GM19043 (cell line): ENCODE data around the gene LPAR6.

Experiments
- ATAC-seq: cut with Tn5 transposase; IDR thresholded peaks from one replicate; pipeline ENCODE4 v1.9.1; 2021; ENCODE audit warnings: low read depth; ENCODE audit not compliant: unreplicated experiment

The LPAR6 gene

DNA sequence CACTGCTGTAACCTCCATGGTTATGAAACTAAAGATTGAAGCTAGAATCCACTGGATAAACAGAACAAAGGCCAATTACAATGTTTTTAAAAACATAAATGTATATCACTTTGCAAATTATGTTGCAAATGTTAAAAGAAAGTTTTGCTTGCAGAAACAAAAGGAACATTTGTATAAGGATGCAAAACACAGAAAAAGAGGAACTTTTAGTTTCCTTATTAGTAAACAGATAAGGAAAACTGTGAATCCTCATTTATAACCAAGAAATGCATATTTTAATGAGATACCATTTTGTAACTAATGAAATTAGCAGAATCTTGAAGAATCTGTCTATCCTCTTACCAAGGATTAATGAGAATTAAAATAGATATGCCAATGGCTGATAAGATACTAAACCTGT, 32.3 kb downstream of the LPAR6 start:
- no peak for ATAC-seq

DNA sequence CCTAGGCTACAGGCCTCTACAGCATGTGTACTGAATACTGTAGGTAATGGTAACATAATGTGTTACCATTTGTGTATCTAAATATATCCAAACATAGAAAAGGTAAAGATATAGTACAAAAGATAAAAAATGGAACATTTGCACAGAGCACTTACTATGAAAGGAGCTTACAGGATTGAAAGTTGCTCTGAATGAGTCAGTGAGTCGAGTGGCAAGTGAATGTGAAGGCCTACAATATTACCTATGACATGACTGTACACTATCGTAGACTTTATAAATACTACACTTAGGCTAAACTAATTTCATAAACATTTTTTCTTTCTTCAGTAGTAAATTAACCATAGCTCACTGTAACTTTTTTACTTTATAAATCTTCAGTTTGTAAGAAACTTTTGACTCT, 35.1 kb downstream of the LPAR6 start:
- no peak for ATAC-seq

DNA sequence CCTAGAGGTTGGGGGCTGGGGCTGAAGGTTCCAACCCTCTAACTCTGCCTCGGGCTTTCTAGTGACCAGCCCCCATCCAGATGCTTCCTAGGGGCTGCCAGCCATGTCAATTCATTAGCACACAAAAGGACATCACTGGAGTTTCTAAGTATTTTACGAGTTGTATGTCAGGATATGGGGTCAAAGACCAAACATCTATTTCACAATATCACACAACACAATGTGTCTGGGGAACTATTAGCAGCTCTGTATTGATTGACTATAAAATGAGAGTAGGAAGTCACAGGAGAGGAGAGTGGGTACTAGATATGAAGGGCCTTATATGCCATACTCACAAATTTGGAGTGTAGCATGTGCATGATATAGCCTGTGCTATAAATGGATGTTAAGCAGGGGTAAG, 42.1 kb downstream of the LPAR6 start:
- no peak for ATAC-seq

DNA sequence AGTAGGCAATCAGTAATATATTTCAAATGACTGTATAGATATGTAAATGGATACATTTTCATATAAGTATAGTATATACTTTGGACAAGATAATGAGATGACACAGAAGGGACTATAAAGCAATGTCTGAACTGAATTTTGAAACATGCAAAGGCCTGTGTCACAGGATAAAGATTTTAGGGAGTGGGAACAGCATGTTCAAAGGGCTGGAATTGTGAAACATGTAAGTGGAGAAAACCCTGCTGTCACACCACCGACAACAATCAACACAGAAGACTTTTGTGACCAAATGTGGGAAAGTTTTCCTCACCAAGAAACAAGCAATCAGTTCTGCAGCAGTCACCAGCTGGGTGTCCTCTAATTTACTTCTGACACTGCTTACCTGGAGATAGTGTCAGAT, 42.9 kb downstream of the LPAR6 start:
- ATAC-seq, result no peak
